H1 (cell line): ENCODE data around the gene OPCML.

Source experiments
- ATF3 ChIP-seq: IDR thresholded peaks from 2 replicates; pipeline ENCODE4 v1.6.1; 2011; ENCODE audit warnings: low read depth, mild to moderate bottlenecking, low read length; ENCODE audit not compliant: insufficient read depth
- CHD7 ChIP-seq: fragments of 300-600 bp; sonication (generic); IDR thresholded peaks from 2 replicates; pipeline ENCODE4 v1.7.1; 2012; ENCODE audit warnings: low read length, moderate library complexity, mild to moderate bottlenecking, inconsistent platforms; ENCODE audit not compliant: insufficient replicate concordance
- CTCF ChIP-seq, 3 experiments: IDR thresholded peaks; 1 replicate in 2 of 3; 2 replicates in 1 of 3; pipeline versions ENCODE4 v1.5.1 to v1.6.1; 2011; ENCODE audit warnings: low read length in 3 of 3, mild to moderate bottlenecking in 3 of 3, inconsistent platforms in 2 of 3, low read depth in 1 of 3, moderate library complexity in 1 of 3; ENCODE audit not compliant: insufficient read depth in 1 of 3; ENCODE audit errors: control extremely low read depth in 1 of 3
- EP300 ChIP-seq, 2 experiments: IDR thresholded peaks; 1 replicate in 1 of 2; 2 replicates in 1 of 2; pipeline ENCODE4 v1.6.1; 2011 to 2012; ENCODE audit warnings: low read depth in 2 of 2, low read length in 2 of 2, mild to moderate bottlenecking in 2 of 2, borderline replicate concordance in 1 of 2, inconsistent platforms in 1 of 2, moderate library complexity in 1 of 2
- ZNF274 ChIP-seq: IDR thresholded peaks from 2 replicates; pipeline ENCODE4 v1.7.0; 2012; ENCODE audit warnings: low read length, borderline replicate concordance; ENCODE audit errors: extremely low read depth

GRCh38 chr11:133409799-133410198 is 122.5 kb downstream of the OPCML start:
- no peak for TF ChIP-seq CTCF (IDR thresholded peaks at IDR 0.05; ENCODE audit: control extremely low read depth in 1 of 3, insufficient read depth in 1 of 3, low read depth in 1 of 3, low read length in 3 of 3)
- no peak for TF ChIP-seq ATF3
- TF ChIP-seq EP300 (IDR thresholded peaks at IDR 0.05; ENCODE audit: borderline replicate concordance in 1 of 2, low read depth in 2 of 2, low read length in 2 of 2) = no peak
- no peak for TF ChIP-seq ZNF274
- no peak for TF ChIP-seq CHD7
